Spinal cord (tissue), 10 donors: Measurements from ENCODE around the gene NSMF. TPM values are rescaled to one million over a fixed set of nuclear protein-coding genes. Genes with fewer than 3 reads are reported as not detected.
"Not testable (repeated sequence)": the region's sequence is repeated elsewhere in the genome, so short reads cannot be mapped to it uniquely, and the experiment has no call there.

ENCODE experiments used
- DNase-seq, 6 donors: peaks; one replicate each; pipeline versions ENCODE4 v3.0.0 to v3.0.0-alpha.2; 2013 to 2015; ENCODE audit warnings: low spot score in 6 of 6, low read depth in 4 of 6
- H3K27ac ChIP-seq: one replicate; pipeline ENCODE4 v1.5.1; 2013; ENCODE audit warnings: low read depth, low read length, control low read depth
- H3K27me3 ChIP-seq: one replicate; pipeline ENCODE4 v1.6.1; 2013; ENCODE audit warnings: low read length; ENCODE audit not compliant: control insufficient read depth, insufficient read depth
- H3K36me3 ChIP-seq: one replicate; pipeline ENCODE4 v1.6.1; 2013; ENCODE audit warnings: low read length; ENCODE audit not compliant: control insufficient read depth, insufficient read depth
- H3K4me1 ChIP-seq: one replicate; pipeline ENCODE4 v1.6.1; 2013; ENCODE audit warnings: low read length; ENCODE audit not compliant: control insufficient read depth, insufficient read depth
- H3K4me3 ChIP-seq: one replicate; pipeline ENCODE4 v1.5.1; 2013; ENCODE audit warnings: low read depth, low read length, control low read depth
- H3K9me3 ChIP-seq: one replicate; pipeline ENCODE4 v1.6.1; 2013; ENCODE audit warnings: low read length; ENCODE audit not compliant: control insufficient read depth, insufficient read depth
- WGBS: methylation state at CpG from one replicate; pipeline ENCODE4 v1.1.5; 2013; ENCODE audit warnings: missing lambda C conversion rate; ENCODE audit not compliant: insufficient coverage; 5-methylcytosine and 5-hydroxymethylcytosine counted together
- polyA plus RNA-seq, 2 donors: library from polyadenylated mRNA; unstranded; fragments of 120-200 nt; gene quantifications; one replicate each; pipeline ENCODE4 v1.2.1, GENCODE V29; 2013; ENCODE audit not compliant: insufficient read length in 2 of 2
- total RNA-seq, 2 donors: library from RNA; depleted of rRNA in 1 of 2; stranded (reverse); fragments of 120-200 nt in 1 of 2; fragments of >200 nt in 1 of 2; gene quantifications; one replicate each; pipeline versions ENCODE4 v1.2.3 to v1.2.4, GENCODE V29; 2013 to 2014
- donor health status: healthy.

NSMF gene
- total and polyA plus RNA-seq, 4 donors: 29.7 to 369 (median 203) TPM

DNA sequence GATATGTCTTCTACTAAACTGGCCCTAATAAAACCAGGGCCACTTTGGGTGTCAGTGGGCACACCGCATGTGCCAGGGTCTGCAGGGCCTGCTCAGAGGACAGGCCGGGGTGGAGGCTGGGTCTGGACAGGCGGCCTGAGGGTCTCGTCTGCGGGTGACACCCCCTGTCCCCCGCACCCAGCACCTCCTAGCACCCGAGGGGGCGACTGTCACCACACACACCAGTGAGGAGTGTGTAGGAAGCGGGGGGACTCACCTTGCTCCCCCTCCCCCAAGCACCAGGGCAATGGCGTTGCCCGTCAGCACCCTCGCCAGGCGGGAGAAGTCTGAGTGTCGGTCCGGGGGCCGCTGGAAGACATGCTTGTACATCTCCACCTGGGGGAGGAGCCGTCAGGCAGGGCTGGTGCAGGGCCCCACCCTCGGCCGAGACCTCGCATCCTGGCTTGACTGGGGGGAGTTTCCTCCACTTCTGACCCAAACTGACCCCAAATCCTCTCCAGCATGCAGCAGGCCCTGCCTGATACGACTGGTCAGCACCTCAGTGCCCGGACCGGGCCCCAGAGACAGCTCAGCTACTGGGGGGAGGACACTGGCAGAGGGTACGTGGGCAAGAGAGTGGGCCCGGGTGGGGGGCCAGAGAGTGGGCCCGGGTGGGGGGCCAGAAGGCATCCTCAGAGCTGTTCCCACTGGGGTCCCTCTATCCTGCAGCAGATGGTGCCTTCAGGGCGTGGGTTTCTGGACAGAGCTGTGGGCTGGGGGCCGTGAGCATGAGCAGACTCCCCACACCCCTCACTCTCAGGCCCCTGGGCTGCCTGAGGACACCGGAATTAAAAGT, 18.9 kb upstream of the NSMF start:
- Histone ChIP-seq H3K27me3 (no peaks in the 10 kb centered on the region), H3K27ac (no peak overlapping the region), H3K36me3 (peaks cover 25% of the 10 kb centered on the region), H3K9me3 (peaks cover 4% of the 10 kb centered on the region), H3K4me3 (no peak overlapping the region), H3K4me1 (peaks cover 27% of the 10 kb centered on the region)
- DNase-seq: no peak
- WGBS: 91% methylated on average over 24 of the region's 29 CpGs

DNA sequence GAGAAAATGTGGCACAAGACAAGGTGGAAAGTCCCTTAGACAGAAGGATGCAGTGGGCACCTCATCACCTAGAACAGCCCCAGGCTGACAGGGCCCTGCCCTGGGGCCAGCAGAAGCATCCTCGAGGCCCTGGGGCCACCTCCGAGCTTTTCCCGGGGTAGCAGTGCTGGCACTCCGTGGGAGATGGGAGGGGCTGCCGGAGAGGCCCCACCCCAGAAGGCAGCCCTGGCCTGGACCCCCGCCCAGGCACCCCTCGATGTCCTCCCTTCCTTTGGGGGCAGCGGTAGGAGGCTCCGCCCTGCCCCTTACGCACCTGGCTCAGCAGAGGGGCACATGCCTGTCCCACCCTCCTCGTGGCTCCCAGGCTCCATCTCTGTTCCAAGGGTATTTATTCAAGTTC, 17.7 kb upstream of the NSMF start:
- Histone ChIP-seq H3K4me1 (peaks cover 27% of the 10 kb centered on the region), H3K36me3 (peaks cover 25% of the 10 kb centered on the region), H3K27me3 (no peaks in the 10 kb centered on the region), H3K27ac (no peak overlapping the region), H3K9me3 (peaks cover 4% of the 10 kb centered on the region), H3K4me3 (no peak overlapping the region)
- 86% methylated on average over 9 of the region's 11 CpGs for WGBS
- no peak for DNase-seq

DNA sequence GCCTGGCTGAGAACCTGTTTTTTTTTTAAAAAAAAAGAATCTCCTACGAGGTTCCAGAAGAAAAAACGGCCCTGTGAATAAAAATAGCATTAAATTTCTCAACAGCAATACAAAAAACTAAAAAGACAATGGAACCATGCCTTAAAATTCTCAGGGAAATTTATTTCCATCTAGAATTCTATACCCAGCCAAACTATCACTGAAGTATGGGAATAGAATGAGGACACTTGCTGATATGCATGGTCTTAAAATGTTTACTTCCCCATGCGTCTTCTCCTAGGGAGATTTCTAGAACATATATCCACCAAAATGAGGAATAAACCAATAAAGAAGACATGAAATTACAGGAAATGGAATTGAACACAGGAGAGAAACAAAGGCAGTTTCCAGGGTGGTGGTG, 16.5 kb upstream of the NSMF start:
- H3K9me3 ChIP-seq: peaks cover 4% of the 10 kb centered on the region
- DNase-seq: no peak
- no peak overlapping the region for H3K4me3 ChIP-seq
- H3K4me1 ChIP-seq: peaks cover 24% of the 10 kb centered on the region
- H3K36me3 ChIP-seq: peaks cover 20% of the 10 kb centered on the region
- H3K27ac ChIP-seq: no peak overlapping the region
- H3K27me3 ChIP-seq: no peaks in the 10 kb centered on the region
- no CpG with 5 or more reads among the region's 3 CpGs for WGBS

DNA sequence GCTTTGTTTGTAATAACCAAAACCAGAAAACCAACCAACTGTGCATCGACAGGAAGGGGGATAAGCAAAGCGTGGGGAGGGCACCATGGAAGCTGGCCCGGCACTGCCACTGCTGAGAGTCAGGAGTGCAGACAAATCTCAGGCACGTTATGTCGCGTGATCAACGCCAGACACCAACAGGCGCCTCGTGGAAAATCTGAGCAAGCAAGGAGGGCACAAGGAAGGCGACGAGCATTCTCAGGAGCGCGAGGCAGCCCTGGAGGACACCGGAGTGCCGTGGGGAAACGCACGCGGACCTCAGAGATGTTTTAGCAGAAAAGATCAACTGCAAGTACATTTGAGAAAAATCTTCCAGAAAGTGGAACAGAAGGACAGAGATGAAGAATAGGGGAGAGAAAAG, 15.1 kb upstream of the NSMF start:
- Histone ChIP-seq H3K4me3 (no peak overlapping the region), H3K36me3 (peaks cover 14% of the 10 kb centered on the region), H3K27ac (no peak overlapping the region), H3K27me3 (no peaks in the 10 kb centered on the region), H3K4me1 (peaks cover 10% of the 10 kb centered on the region), H3K9me3 (peaks cover 4% of the 10 kb centered on the region)
- WGBS: 94% methylated on average over 18 of the region's 18 CpGs
- DNase-seq: no peak

DNA sequence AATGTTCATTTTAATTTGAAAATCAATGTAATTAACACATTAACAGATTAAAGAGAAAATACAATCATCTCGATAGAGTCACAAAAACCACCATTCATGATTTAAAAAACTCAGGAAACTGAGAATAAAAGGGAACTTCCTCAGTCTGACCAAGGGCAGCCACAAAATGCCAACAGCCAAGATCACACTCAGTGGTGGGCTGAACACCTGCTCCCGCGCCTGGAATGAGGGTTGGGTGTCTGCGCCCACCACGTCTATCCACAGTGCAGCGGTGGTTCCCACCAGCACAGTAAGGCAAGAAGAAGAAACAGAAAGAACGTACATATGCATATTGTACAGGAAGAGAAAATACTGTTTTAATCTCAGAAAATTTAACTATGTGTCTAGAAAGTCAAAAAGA, 11.7 kb upstream of the NSMF start:
- 40% methylated on average over 1 of the region's 7 CpGs for WGBS
- Histone ChIP-seq H3K36me3 (peaks cover 4% of the 10 kb centered on the region), H3K27ac (no peak overlapping the region), H3K27me3 (no peaks in the 10 kb centered on the region), H3K9me3 (peaks cover 3% of the 10 kb centered on the region), H3K4me3 (no peak overlapping the region), H3K4me1 (no peaks in the 10 kb centered on the region)
- no peak for DNase-seq

DNA sequence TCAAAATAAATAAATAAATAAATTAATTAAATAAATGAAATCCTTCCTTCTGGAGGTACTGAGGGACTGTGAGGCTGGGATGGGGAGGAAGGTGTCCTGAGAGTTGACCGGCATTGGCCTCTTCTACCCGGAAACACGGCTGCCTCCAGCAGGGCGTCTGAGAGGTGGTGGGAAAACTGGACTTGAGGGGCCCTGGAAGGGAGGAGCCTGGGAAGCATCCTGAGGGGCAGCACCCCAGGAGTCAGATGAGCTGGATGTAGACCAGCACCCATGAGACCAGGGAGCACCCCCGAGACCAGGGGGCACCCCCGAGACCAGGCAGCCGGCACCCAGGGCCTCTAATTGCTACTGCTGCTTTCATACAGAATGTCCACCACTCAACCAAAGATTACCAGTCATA, 8.8 kb upstream of the NSMF start:
- Histone ChIP-seq H3K27me3 (no peaks in the 10 kb centered on the region), H3K4me1 (no peaks in the 10 kb centered on the region), H3K36me3 (peaks cover 15% of the 10 kb centered on the region), H3K27ac (no peak overlapping the region), H3K4me3 (no peak overlapping the region), H3K9me3 (no peaks in the 10 kb centered on the region)
- no peak for DNase-seq
- 89% methylated on average over 6 of the region's 7 CpGs for WGBS

DNA sequence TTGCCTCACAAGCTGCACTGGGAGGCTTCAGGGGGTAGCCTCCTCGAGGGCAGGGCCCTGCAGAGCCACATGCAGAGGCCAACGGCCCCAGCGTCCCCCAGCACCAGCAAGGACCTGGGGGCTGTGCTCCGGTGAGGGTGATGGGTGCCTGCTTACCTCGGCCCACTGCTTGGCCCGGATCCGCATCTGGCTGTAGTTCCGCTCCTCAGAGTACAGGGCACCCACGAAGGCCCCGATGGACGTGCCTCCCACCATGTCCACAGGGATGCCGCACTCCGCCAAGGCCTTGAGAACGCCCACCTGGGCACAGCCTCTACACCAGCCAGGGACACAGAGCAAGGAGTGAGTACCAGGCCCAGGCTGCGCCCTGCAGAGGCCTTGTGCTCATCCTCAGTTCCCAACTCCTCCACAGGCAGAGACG, 8.0 kb upstream of the NSMF start:
- no peaks in the 10 kb centered on the region for H3K9me3 ChIP-seq
- peaks cover under 1% of the 10 kb centered on the region for H3K4me1 ChIP-seq
- WGBS: 90% methylated on average over 16 of the region's 16 CpGs
- no peak for DNase-seq
- H3K27ac ChIP-seq: no peak overlapping the region
- H3K4me3 ChIP-seq: no peak overlapping the region
- H3K36me3 ChIP-seq: peaks cover 22% of the 10 kb centered on the region
- H3K27me3 ChIP-seq: no peaks in the 10 kb centered on the region

DNA sequence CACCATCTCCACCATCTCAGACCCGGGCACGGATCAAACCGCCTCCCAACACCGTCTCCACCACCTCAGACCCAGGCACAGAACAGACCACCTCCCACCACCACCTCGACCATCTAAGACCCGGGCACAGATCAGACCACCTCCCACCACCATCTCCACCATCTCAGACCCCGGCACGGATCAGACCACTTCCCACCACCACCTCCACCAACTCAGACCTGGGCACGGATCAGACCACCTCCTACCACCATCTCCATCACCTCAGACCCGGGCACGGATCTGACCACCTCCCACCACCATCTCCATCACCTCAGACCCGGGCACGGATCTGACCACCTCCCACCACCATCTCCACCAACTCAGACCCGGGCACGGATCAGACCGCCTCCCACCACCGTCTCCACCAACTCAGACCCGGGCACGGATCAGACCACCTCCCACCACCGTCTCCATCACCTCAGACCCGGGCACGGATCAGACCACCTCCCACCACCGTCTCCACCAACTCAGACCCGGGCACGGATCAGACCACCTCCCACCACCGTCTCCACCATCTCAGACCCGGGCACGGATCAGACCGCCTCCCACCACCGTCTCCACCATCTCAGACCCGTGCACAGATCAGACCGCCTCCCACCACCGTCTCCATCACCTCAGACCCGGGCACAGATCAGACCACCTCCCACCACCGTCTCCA, 7.4 kb upstream of the NSMF start:
- peaks cover 29% of the 10 kb centered on the region for H3K36me3 ChIP-seq
- not testable (repeated sequence) for H3K4me3 ChIP-seq, DNase-seq, H3K4me1 ChIP-seq, H3K27me3 ChIP-seq, H3K27ac ChIP-seq, H3K9me3 ChIP-seq
- WGBS: 93% methylated on average over 35 of the region's 35 CpGs

DNA sequence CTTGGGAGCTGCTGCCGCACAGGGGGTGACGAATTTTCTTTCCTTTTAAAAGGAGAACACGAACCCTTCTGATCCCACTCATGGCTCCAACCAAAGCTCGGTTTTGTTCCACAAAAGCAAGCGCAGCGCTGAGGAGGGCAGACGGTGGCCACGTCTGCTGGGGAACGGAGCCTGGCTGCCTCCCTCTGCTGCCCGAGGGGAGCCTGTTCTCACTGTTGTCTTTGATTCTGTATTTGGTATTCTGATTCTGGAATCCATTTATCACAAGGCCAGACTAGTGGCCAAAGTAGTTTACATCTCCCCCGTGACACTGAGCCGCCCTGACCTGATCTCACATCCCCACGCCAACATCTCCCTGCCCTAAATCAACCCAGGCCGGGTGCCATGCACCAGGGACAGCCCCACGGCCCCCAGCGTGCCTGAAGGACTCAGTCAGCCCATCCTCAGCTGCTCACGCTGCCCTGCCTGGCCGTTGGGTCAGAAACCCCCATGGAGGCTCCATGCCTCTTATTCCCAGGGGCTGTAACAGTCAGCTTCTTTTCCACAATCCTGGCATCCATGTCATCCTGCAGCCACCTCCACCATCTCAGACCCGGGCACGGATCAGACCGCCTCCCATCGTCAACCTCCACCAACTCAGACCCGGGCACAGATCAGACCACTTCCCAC, 6.7 kb upstream of the NSMF start:
- peaks cover 35% of the 10 kb centered on the region for H3K36me3 ChIP-seq
- H3K4me1 ChIP-seq: peaks cover 6% of the 10 kb centered on the region
- H3K9me3 ChIP-seq: no peaks in the 10 kb centered on the region
- 68% methylated on average over 21 of the region's 23 CpGs for WGBS
- no peak for DNase-seq
- H3K4me3 ChIP-seq: no peak overlapping the region
- no peak overlapping the region for H3K27ac ChIP-seq
- no peaks in the 10 kb centered on the region for H3K27me3 ChIP-seq
